HUES6 (cell line): Measurements from ENCODE around the gene MPP2.

Experiments used
- H3K27ac ChIP-seq: 2 replicates; pipeline ENCODE4 v1.7.0; 2013; ENCODE audit warnings: low read depth, mild to moderate bottlenecking, low read length, inconsistent platforms
- H3K27me3 ChIP-seq: 2 replicates; pipeline ENCODE4 v1.6.1; 2013; ENCODE audit warnings: low read length; ENCODE audit not compliant: control insufficient read depth, insufficient read depth
- H3K36me3 ChIP-seq: 2 replicates; pipeline ENCODE4 v1.6.1; 2013; ENCODE audit warnings: low read length; ENCODE audit not compliant: control insufficient read depth, insufficient read depth
- H3K4me1 ChIP-seq: 2 replicates; pipeline ENCODE4 v1.6.1; 2013; ENCODE audit warnings: low read length; ENCODE audit not compliant: control insufficient read depth, insufficient read depth
- H3K4me3 ChIP-seq: 2 replicates; pipeline ENCODE4 v1.5.1; 2013; ENCODE audit warnings: low read depth, low read length
- H3K9ac ChIP-seq: one replicate; pipeline ENCODE4 v1.6.1; 2013; ENCODE audit warnings: mild to moderate bottlenecking, low read length
- H3K9me3 ChIP-seq: 2 replicates; pipeline ENCODE4 v1.6.1; 2013; ENCODE audit warnings: low read depth, low read length; ENCODE audit not compliant: control insufficient read depth, insufficient read depth

The MPP2 gene

GRCh38 chr17:43907425-43907981 is at the start of gene MPP2:
Gene MPP2 (minus strand): TSS chr17:43907536. CDS start chr17:43904460, 3,076 bp downstream.
- no peak within 1 kb of the TSS for H3K27ac ChIP-seq
- H3K36me3 ChIP-seq: no peaks in the 10 kb centered on the region
- H3K27me3 ChIP-seq: peaks cover 51% of the 10 kb centered on the region
- peaks cover 18% of the 10 kb centered on the region for H3K4me1 ChIP-seq
- H3K9ac ChIP-seq: peak within 1 kb of the TSS; percentile 40
- no peaks in the 10 kb centered on the region for H3K9me3 ChIP-seq
- peak within 1 kb of the TSS; percentile 75 for H3K4me3 ChIP-seq

- Histone ChIP-seq H3K27ac (no peak overlapping the region), H3K4me1 (peaks cover 13% of the 10 kb centered on the region; the same call in 1 of the 2 replicates), H3K4me3 (no peak overlapping the region), H3K9ac (no peak overlapping the region), H3K36me3 (no peaks in the 10 kb centered on the region), H3K9me3 (no peaks in the 10 kb centered on the region), H3K27me3 (peaks cover 44% of the 10 kb centered on the region)
Observed at GRCh38 chr17:43956222-43956621, 48.9 kb upstream of the MPP2 start.

- Histone ChIP-seq H3K36me3 (no peaks in the 10 kb centered on the region), H3K9ac (peak within 1 kb of the TSS; percentile 68), H3K27me3 (peaks cover 56% of the 10 kb centered on the region), H3K4me1 (peaks cover 13% of the 10 kb centered on the region; the same call in 1 of the 2 replicates), H3K27ac (no peak within 1 kb of the TSS), H3K4me3 (peak within 1 kb of the TSS; percentile 81), H3K9me3 (no peaks in the 10 kb centered on the region)
Observed at GRCh38 chr17:43953746-43954145, 46.4 kb upstream of the MPP2 start, which contains the start of gene PYY. Gene PYY (minus strand): TSS chr17:43953940. CDS start chr17:43953483, 457 bp downstream.

GRCh38 chr17:43952724-43953666 is 45.7 kb upstream of the MPP2 start:
- H3K4me3 ChIP-seq: peak overlapping the region; percentile 81
- H3K27ac ChIP-seq: no peak overlapping the region
- H3K27me3 ChIP-seq: peaks cover 56% of the 10 kb centered on the region
- H3K36me3 ChIP-seq: no peaks in the 10 kb centered on the region
- peak overlapping the region; percentile 68 for H3K9ac ChIP-seq
- peaks cover 13% of the 10 kb centered on the region; the same call in 1 of the 2 replicates for H3K4me1 ChIP-seq
- H3K9me3 ChIP-seq: no peaks in the 10 kb centered on the region

GRCh38 chr17:43952351-43952723 is 45.0 kb upstream of the MPP2 start:
- Histone ChIP-seq H3K4me3 (peak overlapping the region; percentile 81), H3K36me3 (no peaks in the 10 kb centered on the region), H3K27me3 (peaks cover 56% of the 10 kb centered on the region), H3K27ac (no peak overlapping the region), H3K9ac (peak overlapping the region; percentile 58), H3K4me1 (peaks cover 13% of the 10 kb centered on the region; the same call in 1 of the 2 replicates), H3K9me3 (no peaks in the 10 kb centered on the region)

- H3K4me3 ChIP-seq: peak overlapping the region; percentile 81
Observed at GRCh38 chr17:43951750-43952149, 44.4 kb upstream of the MPP2 start.

GRCh38 chr17:43950554-43950953 is 43.2 kb upstream of the MPP2 start:
- peaks cover 54% of the 10 kb centered on the region for H3K27me3 ChIP-seq
- H3K4me1 ChIP-seq: peaks cover 15% of the 10 kb centered on the region
- no peaks in the 10 kb centered on the region for H3K36me3 ChIP-seq
- H3K4me3 ChIP-seq: no peak overlapping the region
- H3K9ac ChIP-seq: no peak overlapping the region
- H3K9me3 ChIP-seq: no peaks in the 10 kb centered on the region
- H3K27ac ChIP-seq: no peak overlapping the region

More at GRCh38 chr17:43951750-43952149, 44.4 kb upstream of the MPP2 start:
- H3K27ac ChIP-seq: no peak overlapping the region
- H3K36me3 ChIP-seq: no peaks in the 10 kb centered on the region
- H3K9ac ChIP-seq: no peak overlapping the region
- peaks cover 56% of the 10 kb centered on the region for H3K27me3 ChIP-seq
- H3K9me3 ChIP-seq: no peaks in the 10 kb centered on the region
- peaks cover 13% of the 10 kb centered on the region; the same call in 1 of the 2 replicates for H3K4me1 ChIP-seq

GRCh38 chr17:43949781-43950180 is 42.4 kb upstream of the MPP2 start:
- Histone ChIP-seq H3K27me3 (peaks cover 47% of the 10 kb centered on the region), H3K27ac (no peak overlapping the region), H3K4me3 (no peak overlapping the region), H3K36me3 (no peaks in the 10 kb centered on the region), H3K9me3 (no peaks in the 10 kb centered on the region), H3K9ac (no peak overlapping the region), H3K4me1 (peaks cover 15% of the 10 kb centered on the region)

GRCh38 chr17:43946781-43947180 is 39.4 kb upstream of the MPP2 start:
- Histone ChIP-seq H3K27ac (no peak overlapping the region), H3K9me3 (no peaks in the 10 kb centered on the region), H3K4me1 (peaks cover 10% of the 10 kb centered on the region), H3K4me3 (no peak overlapping the region), H3K36me3 (no peaks in the 10 kb centered on the region), H3K9ac (no peak overlapping the region), H3K27me3 (peaks cover 18% of the 10 kb centered on the region)

GRCh38 chr17:43945074-43945829 is 37.9 kb upstream of the MPP2 start:
- peaks cover 15% of the 10 kb centered on the region for H3K4me1 ChIP-seq
- no peaks in the 10 kb centered on the region for H3K36me3 ChIP-seq
- H3K27ac ChIP-seq: no peak overlapping the region
- H3K27me3 ChIP-seq: 0 out of 2 replicates have a peak, but pooled peaks cover 7% of the 10 kb centered on the region
- no peaks in the 10 kb centered on the region for H3K9me3 ChIP-seq
- H3K9ac ChIP-seq: no peak overlapping the region
- no peak overlapping the region for H3K4me3 ChIP-seq
